Caco-2 (cell line): ENCODE data around the gene IFITM10. TPM values are rescaled to one million over a fixed set of nuclear protein-coding genes. Genes with fewer than 3 reads are reported as not detected.

ENCODE experiments used
- BruUV-seq: library from RNA; stranded (reverse); fragments of 400-500 nt; replicated peaks from 2 replicates; lab custom pipeline; 2021; lab: Mats Ljungman, UMichigan
- CTCF ChIA-PET: fragments of 300-600 bp; sonication (Branson Sonifier 250); formaldehyde crosslinking; loops from one replicate; lab custom pipeline; 2022; ENCODE audit warnings: antibody characterized with exemption; lab: Charles Lee
- POLR2A ChIA-PET: fragments of 300-600 bp; sonication (Branson Sonifier 250); formaldehyde crosslinking; loops from one replicate; lab custom pipeline; 2022; ENCODE audit warnings: antibody characterized with exemption; lab: Charles Lee
- DNase-seq, 2 experiments: peaks; one replicate each; pipeline versions ENCODE4 v3.0.0 to v3.0.0-alpha.2; 2020 to 2022
- H3K27me3 ChIP-seq: replicated peaks from 2 replicates; pipeline ENCODE4 v1.6.0; 2011; ENCODE audit warnings: low read length; ENCODE audit not compliant: control insufficient read depth, insufficient read depth
- H3K36me3 ChIP-seq: 2 replicates; pipeline ENCODE4 v1.5.1; 2011; ENCODE audit warnings: low read length; ENCODE audit not compliant: control insufficient read depth, insufficient read depth
- H3K4me1 ChIP-seq: fragments of 250-450 bp; sonication (Bioruptor Pico); 2 replicates; pipeline ENCODE4 v1.5.1; 2020; ENCODE audit warnings: mild to moderate bottlenecking
- H3K4me3 ChIP-seq: 2 replicates; pipeline ENCODE4 v1.5.1; 2011; ENCODE audit warnings: low read depth, mild to moderate bottlenecking, control low read depth, low read length
- H3K9me3 ChIP-seq: fragments of 250-450 bp; sonication (Bioruptor Pico); 2 replicates; pipeline ENCODE4 v1.5.1; 2020; ENCODE audit warnings: mild to moderate bottlenecking, moderate library complexity
- H3K27ac Mint-ChIP-seq: one replicate; pipeline ENCODE4 v1.8.0; 2022; ENCODE audit warnings: mixed read lengths; ENCODE audit not compliant: unreplicated experiment
- H3K27me3 Mint-ChIP-seq: one replicate; pipeline ENCODE4 v1.8.0; 2022; ENCODE audit warnings: mixed read lengths; ENCODE audit not compliant: insufficient read depth, unreplicated experiment
- H3K36me3 Mint-ChIP-seq: one replicate; pipeline ENCODE4 v1.8.0; 2022; ENCODE audit warnings: mild to moderate bottlenecking, mixed read lengths; ENCODE audit not compliant: insufficient read depth, unreplicated experiment
- H3K4me1 Mint-ChIP-seq: one replicate; pipeline ENCODE4 v1.8.0; 2022; ENCODE audit warnings: low read depth, mixed read lengths; ENCODE audit not compliant: unreplicated experiment
- H3K4me3 Mint-ChIP-seq: one replicate; pipeline ENCODE4 v1.8.0; 2022; ENCODE audit warnings: mild to moderate bottlenecking, moderate library complexity, mixed read lengths; ENCODE audit not compliant: unreplicated experiment
- H3K9me3 Mint-ChIP-seq: one replicate; pipeline ENCODE4 v1.8.0; 2022; ENCODE audit warnings: mixed read lengths; ENCODE audit not compliant: unreplicated experiment
- intact Hi-C: fragments of 100-400 bp; cut with micrococcal nuclease; formaldehyde crosslinking; loops from one replicate; pipeline ENCODE4 v1.10.0; 2022; ENCODE audit not compliant: unreplicated experiment
- total RNA-seq: library from RNA; stranded (reverse); gene quantifications from 2 replicates; pipeline ENCODE4 v1.2.3, GENCODE V29; 2022
- TF ChIP-seq, protein P1 (sequence below), 2 experiments: fragments of 200-600 bp in 1 of 2; IDR thresholded peaks; 1 replicate in 1 of 2; 2 replicates in 1 of 2; pipeline versions ENCODE4 v1.5.1 to v1.8.0; 2011 to 2022; ENCODE audit warnings: antibody characterized with exemption in 1 of 2, control low read depth in 1 of 2, inconsistent platforms in 1 of 2, low read depth in 1 of 2, low read length in 1 of 2, mild to moderate bottlenecking in 1 of 2, moderate library complexity in 1 of 2; ENCODE audit not compliant: insufficient read depth in 1 of 2, severe bottlenecking in 1 of 2, unreplicated experiment in 1 of 2

IFITM10 gene
- total RNA-seq, 1 experiment from 2014 or later, result 2.7 TPM

DNA sequence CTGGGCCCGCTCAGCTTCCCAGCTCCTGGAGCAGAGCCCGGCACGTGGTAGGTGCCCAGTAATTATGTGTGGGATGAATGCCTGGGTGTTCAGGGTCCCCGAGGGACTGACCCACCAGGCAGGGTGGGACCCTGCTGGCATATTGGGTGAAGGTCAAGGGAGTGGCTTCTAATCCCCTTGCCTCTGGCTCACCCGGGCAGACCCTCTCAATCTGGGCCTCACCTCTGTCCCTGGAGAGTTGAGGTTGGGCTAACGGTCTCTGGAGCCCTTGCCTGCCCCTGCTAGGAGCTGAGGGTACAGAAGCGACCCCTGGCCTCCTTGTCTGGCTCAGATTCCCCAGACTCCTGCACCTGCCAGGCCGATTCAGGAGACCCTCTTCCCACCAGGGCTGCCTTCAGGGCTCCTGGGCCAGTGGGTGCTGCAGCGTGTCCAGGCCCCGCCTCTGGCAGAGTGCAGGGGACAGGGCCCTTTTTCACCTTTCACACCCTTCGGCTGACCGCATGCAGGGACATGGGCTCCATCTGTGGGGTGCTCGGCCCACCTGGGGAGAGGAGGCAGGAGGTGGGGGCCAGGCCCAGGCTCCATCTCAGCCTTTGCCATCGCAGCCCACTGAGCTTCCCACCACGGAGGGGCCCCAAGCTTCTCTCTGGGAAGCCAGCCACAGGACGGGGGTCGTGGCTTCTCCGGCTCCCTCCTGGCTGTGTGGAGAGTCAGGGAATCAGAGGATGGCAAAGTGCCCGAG, 17.2 kb upstream of the IFITM10 start:
- H3K36me3 Mint-ChIP-seq, result peaks cover 5% of the 10 kb centered on the region
- no peak for DNase-seq
- peaks cover 11% of the 10 kb centered on the region for H3K4me1 ChIP-seq
- no peaks in the 10 kb centered on the region for H3K9me3 ChIP-seq
- H3K4me3 ChIP-seq, result no peak overlapping the region
- H3K27me3 Mint-ChIP-seq, result no peaks in the 10 kb centered on the region
- ChIA-PET POLR2A (no interaction called here), CTCF (no interaction called here)
- BruUV-seq, result no TSS peak
- intact Hi-C loops, result no loop called here
- H3K9me3 Mint-ChIP-seq, result no peaks in the 10 kb centered on the region
- no peak overlapping the region for H3K27ac Mint-ChIP-seq
- TF ChIP-seq, protein P1, sequence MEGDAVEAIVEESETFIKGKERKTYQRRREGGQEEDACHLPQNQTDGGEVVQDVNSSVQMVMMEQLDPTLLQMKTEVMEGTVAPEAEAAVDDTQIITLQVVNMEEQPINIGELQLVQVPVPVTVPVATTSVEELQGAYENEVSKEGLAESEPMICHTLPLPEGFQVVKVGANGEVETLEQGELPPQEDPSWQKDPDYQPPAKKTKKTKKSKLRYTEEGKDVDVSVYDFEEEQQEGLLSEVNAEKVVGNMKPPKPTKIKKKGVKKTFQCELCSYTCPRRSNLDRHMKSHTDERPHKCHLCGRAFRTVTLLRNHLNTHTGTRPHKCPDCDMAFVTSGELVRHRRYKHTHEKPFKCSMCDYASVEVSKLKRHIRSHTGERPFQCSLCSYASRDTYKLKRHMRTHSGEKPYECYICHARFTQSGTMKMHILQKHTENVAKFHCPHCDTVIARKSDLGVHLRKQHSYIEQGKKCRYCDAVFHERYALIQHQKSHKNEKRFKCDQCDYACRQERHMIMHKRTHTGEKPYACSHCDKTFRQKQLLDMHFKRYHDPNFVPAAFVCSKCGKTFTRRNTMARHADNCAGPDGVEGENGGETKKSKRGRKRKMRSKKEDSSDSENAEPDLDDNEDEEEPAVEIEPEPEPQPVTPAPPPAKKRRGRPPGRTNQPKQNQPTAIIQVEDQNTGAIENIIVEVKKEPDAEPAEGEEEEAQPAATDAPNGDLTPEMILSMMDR (IDR thresholded peaks at IDR 0.05; ENCODE audit: insufficient read depth in 1 of 2, low read depth in 1 of 2, low read length in 1 of 2, severe bottlenecking in 1 of 2, unreplicated experiment in 1 of 2), result no peak
- peaks cover 12% of the 10 kb centered on the region for H3K4me1 Mint-ChIP-seq
- H3K27me3 ChIP-seq, result no peaks in the 10 kb centered on the region
- H3K4me3 Mint-ChIP-seq, result no peak overlapping the region
- H3K36me3 ChIP-seq, result no peaks in the 10 kb centered on the region

DNA sequence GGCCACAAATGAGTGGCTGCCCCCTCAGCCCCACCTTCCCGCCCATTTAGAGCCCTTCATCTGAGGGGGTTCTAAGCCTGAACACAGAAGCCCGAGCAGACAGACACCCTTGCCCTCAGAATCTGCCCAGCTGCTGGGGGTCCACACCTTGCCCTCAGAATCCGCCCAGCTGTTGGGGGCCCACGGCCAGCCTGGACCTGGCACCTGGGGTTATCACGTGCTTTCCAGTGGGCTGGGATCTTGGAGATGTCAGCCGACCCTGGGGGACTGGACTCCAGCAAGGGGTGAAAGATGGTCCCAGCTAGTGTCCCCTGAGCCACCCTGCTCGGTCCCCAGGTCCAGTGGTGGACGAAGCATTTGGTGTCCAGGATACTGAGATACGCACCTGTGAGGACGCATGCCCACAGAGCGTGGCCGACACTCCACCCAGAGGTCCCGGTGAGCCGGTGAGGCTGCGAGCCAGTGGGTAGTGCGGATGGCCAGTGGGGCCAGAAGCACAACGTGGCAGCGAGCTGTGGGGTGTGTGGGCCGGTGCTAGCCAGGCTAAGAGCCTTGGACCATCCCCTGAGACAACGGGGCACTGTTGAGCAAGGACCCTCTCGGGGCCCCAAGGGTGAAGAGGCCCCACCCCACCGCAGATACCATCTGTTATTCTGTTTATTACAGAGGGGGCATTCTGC, 16.5 kb upstream of the IFITM10 start:
- Mint-ChIP-seq H3K36me3 (peaks cover 6% of the 10 kb centered on the region), H3K27me3 (no peaks in the 10 kb centered on the region), H3K9me3 (no peaks in the 10 kb centered on the region), H3K4me3 (no peak overlapping the region), H3K4me1 (peaks cover 10% of the 10 kb centered on the region), H3K27ac (no peak overlapping the region)
- BruUV-seq, result no TSS peak
- no peaks in the 10 kb centered on the region for H3K36me3 ChIP-seq
- H3K9me3 ChIP-seq, result no peaks in the 10 kb centered on the region
- no peak overlapping the region for H3K4me3 ChIP-seq
- DNase-seq, result no peak
- H3K4me1 ChIP-seq, result peaks cover 7% of the 10 kb centered on the region
- CTCF ChIA-PET, result interaction anchor here (0.6 to 0.7 kb wide), 2 partner anchors 10 to 73 kb away, joined by 3 to 4 read pairs; no protein-coding TSS in a partner anchor
- intact Hi-C loops, result no loop called here
- POLR2A ChIA-PET, result no interaction called here
- TF ChIP-seq, protein P1 (IDR thresholded peaks at IDR 0.05; ENCODE audit: insufficient read depth in 1 of 2, low read depth in 1 of 2, low read length in 1 of 2, severe bottlenecking in 1 of 2, unreplicated experiment in 1 of 2), result no peak
- H3K27me3 ChIP-seq, result no peaks in the 10 kb centered on the region

- no peaks in the 10 kb centered on the region for H3K9me3 Mint-ChIP-seq
- BruUV-seq, result no TSS peak
- H3K4me1 Mint-ChIP-seq, result peaks cover 7% of the 10 kb centered on the region
- TF ChIP-seq, protein P1 (IDR thresholded peaks at IDR 0.05; ENCODE audit: insufficient read depth in 1 of 2, low read depth in 1 of 2, low read length in 1 of 2, severe bottlenecking in 1 of 2, unreplicated experiment in 1 of 2), result no peak
- H3K27me3 ChIP-seq, result no peaks in the 10 kb centered on the region
- H3K36me3 Mint-ChIP-seq, result peaks cover 11% of the 10 kb centered on the region
- no peaks in the 10 kb centered on the region for H3K9me3 ChIP-seq
- peaks cover 7% of the 10 kb centered on the region for H3K4me1 ChIP-seq
- DNase-seq, result no peak
- H3K36me3 ChIP-seq, result no peaks in the 10 kb centered on the region
- H3K27me3 Mint-ChIP-seq, result no peaks in the 10 kb centered on the region
- CTCF ChIA-PET, result interaction anchor here (0.6 to 0.7 kb wide), 2 partner anchors 9 to 72 kb away, joined by 3 to 4 read pairs; no protein-coding TSS in a partner anchor
- H3K4me3 Mint-ChIP-seq, result no peak overlapping the region
- H3K27ac Mint-ChIP-seq, result no peak overlapping the region
- POLR2A ChIA-PET, result no interaction called here
- H3K4me3 ChIP-seq, result no peak overlapping the region
- intact Hi-C loops, result no loop called here
Observed at GRCh38 chr11:1765871-1766718, 15.7 kb upstream of the IFITM10 start.
